Neuron (in vitro differentiated cells): ENCODE measurements around the gene SNX7.

Source experiments
- H2AFZ ChIP-seq: one replicate; pipeline ENCODE4 v1.6.1; 2013; ENCODE audit warnings: low read depth, mild to moderate bottlenecking, inconsistent platforms, low read length, moderate library complexity
- H3K27me3 ChIP-seq: one replicate; pipeline ENCODE4 v1.6.1; 2013; ENCODE audit warnings: low read length; ENCODE audit not compliant: insufficient read depth
- H3K36me3 ChIP-seq: one replicate; pipeline ENCODE4 v1.6.1; 2013; ENCODE audit warnings: low read length; ENCODE audit not compliant: insufficient read depth
- H3K4me1 ChIP-seq: one replicate; pipeline ENCODE4 v1.6.1; 2013; ENCODE audit warnings: low read length; ENCODE audit not compliant: insufficient read depth
- H3K4me3 ChIP-seq: 2 replicates; pipeline ENCODE4 v1.5.1; 2013; ENCODE audit warnings: mild to moderate bottlenecking, low read length, moderate library complexity
- H3K9me3 ChIP-seq: one replicate; pipeline ENCODE4 v1.6.1; 2013; ENCODE audit warnings: low read length

SNX7 gene, protein sequence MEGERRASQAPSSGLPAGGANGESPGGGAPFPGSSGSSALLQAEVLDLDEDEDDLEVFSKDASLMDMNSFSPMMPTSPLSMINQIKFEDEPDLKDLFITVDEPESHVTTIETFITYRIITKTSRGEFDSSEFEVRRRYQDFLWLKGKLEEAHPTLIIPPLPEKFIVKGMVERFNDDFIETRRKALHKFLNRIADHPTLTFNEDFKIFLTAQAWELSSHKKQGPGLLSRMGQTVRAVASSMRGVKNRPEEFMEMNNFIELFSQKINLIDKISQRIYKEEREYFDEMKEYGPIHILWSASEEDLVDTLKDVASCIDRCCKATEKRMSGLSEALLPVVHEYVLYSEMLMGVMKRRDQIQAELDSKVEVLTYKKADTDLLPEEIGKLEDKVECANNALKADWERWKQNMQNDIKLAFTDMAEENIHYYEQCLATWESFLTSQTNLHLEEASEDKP

DNA sequence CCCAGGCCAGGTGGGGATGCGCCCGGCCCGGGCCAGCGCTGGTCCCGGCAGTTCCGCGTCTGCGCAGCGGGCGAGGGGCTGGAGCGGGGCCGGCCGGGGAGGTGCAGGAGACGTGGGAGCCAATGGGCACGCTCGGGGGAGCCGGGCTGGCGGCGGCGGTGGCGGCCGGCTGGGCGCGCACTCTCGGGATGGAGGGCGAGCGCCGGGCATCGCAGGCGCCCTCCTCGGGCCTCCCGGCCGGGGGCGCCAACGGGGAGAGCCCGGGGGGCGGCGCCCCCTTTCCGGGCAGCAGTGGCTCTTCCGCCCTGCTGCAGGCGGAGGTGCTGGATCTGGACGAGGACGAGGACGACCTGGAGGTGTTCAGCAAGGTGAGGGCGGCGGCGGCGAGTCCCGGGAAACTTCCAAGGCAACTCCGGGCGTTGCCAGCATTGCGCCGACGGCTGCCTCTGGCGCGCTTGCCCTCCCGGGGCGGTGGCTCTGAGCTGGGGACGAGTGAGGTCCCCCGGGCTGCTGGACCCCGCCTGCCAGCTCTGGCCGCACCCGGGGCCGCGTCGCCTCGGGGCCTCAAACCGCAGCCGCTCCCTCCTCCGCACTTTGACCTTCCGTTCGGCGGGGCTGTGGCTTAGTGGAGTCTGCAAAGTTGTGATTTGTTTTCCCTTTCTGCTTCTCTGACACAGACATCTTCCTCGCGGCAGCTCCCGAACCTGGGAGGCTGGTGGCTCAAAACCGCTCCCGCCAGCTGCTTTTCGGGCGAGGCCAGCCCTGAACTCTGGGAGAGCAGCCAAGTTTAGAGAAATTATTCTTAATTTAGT, at the start of gene SNX7:
TSS of gene SNX7 (plus strand) at position 178 of the 812 bp plus-strand sequence. CDS start at position 189, 11 bp downstream.
- H3K36me3 ChIP-seq = no peaks in the 10 kb centered on the region
- peak within 1 kb of the TSS; percentile 98 for H2AFZ ChIP-seq
- H3K4me3 ChIP-seq = peak within 1 kb of the TSS; percentile 84
- peaks cover 10% of the 10 kb centered on the region for H3K4me1 ChIP-seq
- no peaks in the 10 kb centered on the region for H3K27me3 ChIP-seq
- no peaks in the 10 kb centered on the region for H3K9me3 ChIP-seq

DNA sequence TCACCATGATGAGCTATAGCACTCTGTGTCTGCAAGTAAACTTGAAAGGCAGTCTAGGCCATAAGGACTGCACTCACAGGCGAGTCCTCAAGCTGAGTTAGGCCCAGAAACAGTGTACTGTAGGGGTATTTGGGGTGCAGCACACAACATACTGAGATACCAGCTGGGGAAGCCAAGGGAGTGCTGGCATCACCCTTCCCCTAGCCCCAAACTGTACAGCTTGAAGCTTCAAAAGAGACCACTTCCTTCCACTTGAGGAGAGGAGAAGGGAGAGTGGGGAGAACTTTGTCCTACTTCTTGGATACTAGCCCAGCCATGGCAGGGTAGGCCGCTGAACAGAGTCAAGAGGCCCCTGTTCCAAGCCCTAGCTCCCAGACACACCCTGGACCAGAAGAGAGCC, 24.2 kb upstream of the SNX7 start:
- no peak overlapping the region for H2AFZ ChIP-seq
- no peaks in the 10 kb centered on the region for H3K36me3 ChIP-seq
- H3K4me3 ChIP-seq = no peak overlapping the region
- H3K9me3 ChIP-seq = no peaks in the 10 kb centered on the region
- H3K27me3 ChIP-seq = no peaks in the 10 kb centered on the region
- no peaks in the 10 kb centered on the region for H3K4me1 ChIP-seq

- Histone ChIP-seq H2AFZ (no peak overlapping the region), H3K4me1 (no peaks in the 10 kb centered on the region), H3K9me3 (peaks cover 2% of the 10 kb centered on the region), H3K36me3 (no peaks in the 10 kb centered on the region), H3K4me3 (no peak overlapping the region), H3K27me3 (no peaks in the 10 kb centered on the region)
These were observed 23.3 kb upstream of the SNX7 start for GRCh38 chr1:98638185-98638584.

DNA sequence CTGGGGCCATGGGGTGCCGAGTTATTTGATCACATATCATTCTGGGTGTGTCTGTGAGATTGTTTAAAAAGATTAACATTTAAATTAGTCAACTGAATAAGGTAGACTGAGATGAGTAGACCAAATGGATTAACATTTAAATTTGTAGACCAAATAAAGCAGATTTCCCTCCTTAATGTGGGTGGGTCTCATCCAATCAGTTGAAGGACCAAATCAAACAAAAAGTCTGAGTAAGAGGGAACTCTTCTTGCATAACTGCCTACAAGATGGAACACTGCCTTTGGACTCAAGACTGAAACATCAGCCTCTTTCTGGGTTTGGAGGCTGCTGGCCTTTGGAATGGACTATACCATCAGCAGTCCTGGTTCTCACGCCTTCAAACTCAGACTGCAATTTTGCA, 17.0 kb upstream of the SNX7 start:
- Histone ChIP-seq H3K27me3 (no peaks in the 10 kb centered on the region), H3K4me1 (no peaks in the 10 kb centered on the region), H3K9me3 (peaks cover 2% of the 10 kb centered on the region), H2AFZ (no peak overlapping the region), H3K4me3 (no peak overlapping the region), H3K36me3 (no peaks in the 10 kb centered on the region)

GRCh38 chr1:98651116-98651632, 10.3 kb upstream of the SNX7 start:
- H2AFZ ChIP-seq = no peak overlapping the region

DNA sequence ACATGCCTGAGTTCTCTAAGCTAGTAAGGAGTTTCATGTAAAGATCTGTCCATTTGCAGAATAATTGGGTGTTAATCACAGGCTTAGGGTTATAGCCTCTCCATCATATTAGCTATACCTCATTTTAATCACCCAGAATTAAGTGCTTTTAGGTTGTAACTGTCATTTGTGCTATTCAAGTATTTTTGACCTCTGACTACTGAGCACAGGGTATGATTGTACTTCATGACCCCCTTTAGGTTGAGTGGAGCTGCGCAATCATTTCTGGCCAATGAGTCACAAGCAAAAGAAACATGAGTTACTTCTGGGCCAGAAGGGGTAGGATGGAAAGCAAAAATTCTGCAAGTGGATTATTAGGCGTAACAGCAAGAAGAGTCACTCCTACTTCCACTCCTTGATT, 8.4 kb upstream of the SNX7 start:
- Histone ChIP-seq H2AFZ (no peak overlapping the region), H3K27me3 (no peaks in the 10 kb centered on the region), H3K4me1 (no peaks in the 10 kb centered on the region)

More at GRCh38 chr1:98651116-98651632, 10.3 kb upstream of the SNX7 start:
- peaks cover 8% of the 10 kb centered on the region for H3K9me3 ChIP-seq
- H3K27me3 ChIP-seq = no peaks in the 10 kb centered on the region
- H3K4me3 ChIP-seq = no peak overlapping the region
- no peaks in the 10 kb centered on the region for H3K36me3 ChIP-seq
- no peaks in the 10 kb centered on the region for H3K4me1 ChIP-seq

GRCh38 chr1:98659879-98660278, 1.6 kb upstream of the SNX7 start:
- H3K4me3 ChIP-seq = no peak overlapping the region
- H3K36me3 ChIP-seq = no peaks in the 10 kb centered on the region
- no peaks in the 10 kb centered on the region for H3K27me3 ChIP-seq
- no peak overlapping the region for H2AFZ ChIP-seq
- no peaks in the 10 kb centered on the region for H3K9me3 ChIP-seq
- peaks cover 10% of the 10 kb centered on the region for H3K4me1 ChIP-seq

More for the DNA sequence above, 8.4 kb upstream of the SNX7 start:
- Histone ChIP-seq H3K9me3 (peaks cover 8% of the 10 kb centered on the region), H3K4me3 (no peak overlapping the region), H3K36me3 (no peaks in the 10 kb centered on the region)

DNA sequence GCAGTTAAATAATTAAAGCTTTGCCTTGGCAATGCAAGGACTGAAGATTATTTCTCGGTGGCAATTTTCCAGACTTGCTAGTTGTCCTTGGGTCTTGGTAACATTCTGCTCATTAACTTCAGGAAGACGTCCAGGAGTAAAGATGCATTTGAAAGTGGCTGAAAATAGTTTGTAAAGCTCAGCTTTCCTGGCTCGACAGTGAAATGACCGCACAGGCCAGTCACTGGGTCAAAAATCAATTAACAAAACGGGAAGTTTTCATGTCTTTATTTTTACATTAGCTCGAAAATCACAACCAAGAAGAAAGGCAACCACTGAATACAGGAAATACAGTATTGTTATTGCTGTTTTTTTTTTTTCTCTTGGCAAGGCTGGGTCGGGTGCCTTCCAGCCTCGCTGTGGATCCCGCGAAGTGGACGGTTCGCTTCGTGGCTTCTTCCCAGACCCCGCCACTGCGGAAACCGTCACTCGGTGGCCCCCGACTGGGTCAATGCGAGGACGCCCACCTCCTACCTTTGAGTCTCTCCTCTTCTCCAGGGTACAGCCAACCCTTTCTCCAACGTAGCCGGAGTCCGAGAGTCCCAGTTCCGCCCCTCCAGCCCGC, 479 bp upstream of the SNX7 start:
- Histone ChIP-seq H3K4me3 (peak overlapping the region; percentile 84), H3K4me1 (peaks cover 10% of the 10 kb centered on the region), H3K36me3 (no peaks in the 10 kb centered on the region), H3K27me3 (no peaks in the 10 kb centered on the region), H2AFZ (peak overlapping the region; percentile 98), H3K9me3 (no peaks in the 10 kb centered on the region)

DNA sequence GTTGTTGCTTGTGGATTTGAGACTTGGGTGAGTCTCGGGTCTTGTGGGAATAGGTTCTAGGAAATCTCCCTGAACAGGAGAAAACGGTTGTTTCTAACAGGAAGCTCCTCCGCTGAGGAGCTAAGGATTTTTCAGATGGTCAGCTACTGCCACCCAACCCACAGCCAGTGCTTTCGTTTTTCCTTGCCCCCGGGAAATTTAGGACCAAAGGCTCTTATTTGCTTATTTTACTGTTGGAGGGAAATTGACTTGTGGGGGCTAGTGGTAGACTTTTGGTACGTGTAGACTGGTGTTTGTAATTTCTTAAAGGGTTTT, 792 bp downstream of the SNX7 start:
- peak overlapping the region; percentile 98 for H2AFZ ChIP-seq
- H3K4me1 ChIP-seq = peaks cover 10% of the 10 kb centered on the region
- H3K27me3 ChIP-seq = no peaks in the 10 kb centered on the region
- no peaks in the 10 kb centered on the region for H3K36me3 ChIP-seq
- H3K4me3 ChIP-seq = peak overlapping the region; percentile 84
- no peaks in the 10 kb centered on the region for H3K9me3 ChIP-seq

DNA sequence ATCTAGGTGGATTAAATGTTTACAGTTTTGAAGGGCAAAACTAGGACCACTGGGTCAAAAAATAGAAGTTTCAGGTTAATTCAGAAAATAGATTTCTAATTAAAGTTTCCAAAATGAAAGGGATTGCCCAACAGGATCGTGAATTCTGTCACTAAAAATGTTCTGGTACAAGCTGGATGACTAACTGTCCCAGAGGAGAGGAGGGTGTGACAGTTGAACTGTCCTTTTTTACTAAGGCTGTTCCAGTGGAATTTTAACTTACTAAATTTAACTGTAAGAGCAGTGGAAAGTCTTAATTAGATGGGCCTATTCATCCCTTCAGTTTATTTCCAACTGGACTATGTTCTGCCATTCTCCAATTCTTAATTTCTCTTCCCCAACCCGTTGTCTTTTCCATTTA, 7.2 kb downstream of the SNX7 start:
- Histone ChIP-seq H2AFZ (no peak overlapping the region), H3K9me3 (no peaks in the 10 kb centered on the region), H3K4me3 (no peak overlapping the region), H3K27me3 (no peaks in the 10 kb centered on the region), H3K36me3 (no peaks in the 10 kb centered on the region), H3K4me1 (no peaks in the 10 kb centered on the region)

DNA sequence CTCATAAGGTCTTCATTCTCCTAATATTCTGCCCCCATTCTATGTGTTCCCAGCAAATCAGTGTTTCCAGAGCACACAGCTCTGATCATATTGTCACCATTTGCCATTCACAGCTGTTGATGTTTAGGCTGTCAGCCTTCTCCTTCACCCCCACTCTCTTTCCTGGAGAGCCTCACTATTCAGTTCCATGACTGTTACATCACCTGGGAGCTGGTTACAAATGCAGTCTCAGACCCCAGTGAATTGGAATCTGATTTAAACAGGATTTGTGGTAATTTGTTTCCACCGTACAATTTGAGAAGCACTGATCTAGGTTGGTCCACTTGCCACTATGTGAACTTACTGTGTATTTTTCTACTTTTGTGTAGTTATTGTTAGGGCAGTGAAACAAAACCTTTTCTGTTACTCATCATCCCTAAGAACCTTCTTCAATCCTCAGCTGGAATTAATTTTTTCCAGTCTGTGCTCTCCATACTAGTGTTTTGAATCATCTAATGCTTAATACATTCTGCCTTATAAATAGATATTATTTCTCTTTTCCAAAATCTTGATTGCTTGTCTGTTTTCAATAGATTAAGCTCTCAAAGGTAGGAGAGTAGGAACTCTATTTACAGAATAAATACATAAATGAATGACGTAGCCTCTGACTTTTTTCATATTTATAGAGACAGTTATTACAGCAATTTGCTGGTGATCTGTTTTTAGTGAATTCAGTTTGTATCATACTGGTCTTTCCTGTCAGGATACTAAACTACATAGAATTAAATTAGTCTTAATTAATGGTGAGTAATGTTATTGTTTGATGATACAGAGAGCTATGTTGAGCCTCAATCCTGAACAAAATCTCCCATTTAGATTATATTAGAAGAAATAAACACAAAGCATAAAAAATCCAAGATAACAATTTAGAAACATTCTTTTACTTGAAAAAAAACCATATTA, 8.1 kb downstream of the SNX7 start:
- Histone ChIP-seq H3K27me3 (no peaks in the 10 kb centered on the region), H3K4me3 (no peak overlapping the region)

GRCh38 chr1:98672189-98672588, 10.7 kb downstream of the SNX7 start:
- Histone ChIP-seq H3K9me3 (no peaks in the 10 kb centered on the region), H3K4me3 (no peak overlapping the region), H3K27me3 (no peaks in the 10 kb centered on the region), H3K4me1 (peaks cover 3% of the 10 kb centered on the region), H3K36me3 (no peaks in the 10 kb centered on the region), H2AFZ (no peak overlapping the region)

More for the DNA sequence above, 8.1 kb downstream of the SNX7 start:
- Histone ChIP-seq H3K36me3 (no peaks in the 10 kb centered on the region), H3K9me3 (no peaks in the 10 kb centered on the region), H2AFZ (no peak overlapping the region), H3K4me1 (no peaks in the 10 kb centered on the region)
